Breast epithelium (tissue), 3 donors: ENCODE data around the gene APPL1.

Experiments used
- CTCF ChIP-seq, 3 donors: fragments of 450-650 bp; IDR thresholded peaks; one replicate each; pipeline ENCODE4 v1.5.1; 2016 to 2017; ENCODE audit warnings: antibody characterized with exemption in 3 of 3, mild to moderate bottlenecking in 3 of 3, moderate library complexity in 3 of 3
- POLR2A ChIP-seq: fragments of 450-650 bp; IDR thresholded peaks from one replicate; pipeline ENCODE4 v1.6.1; 2016; ENCODE audit warnings: antibody characterized with exemption, mild to moderate bottlenecking, moderate library complexity
- POLR2AphosphoS5 ChIP-seq, 3 donors: sonication (generic); formaldehyde crosslinking; IDR thresholded peaks; one replicate each; pipeline ENCODE4 v1.6.1; 2017; ENCODE audit warnings: antibody characterized with exemption in 3 of 3

GRCh38 chr3:57233799-57234198, 6.3 kb downstream of the APPL1 start:
- TF ChIP-seq CTCF (IDR thresholded peaks at IDR 0.05) (no peak), POLR2AphosphoS5 (IDR thresholded peaks at IDR 0.05) (no peak), POLR2A (no peak)
